HCT116 (cell line): ENCODE measurements around the gene RFPL3. TPM values are rescaled to one million over a fixed set of nuclear protein-coding genes. Genes with fewer than 3 reads are reported as not detected.

Experiments used
- ATAC-seq: fragments of 200-7000 bp; cut with Tn5 transposase; 2 replicates; pipeline ENCODE4 v1.9.1; 2020; ENCODE audit warnings: mild to moderate bottlenecking, moderate library complexity
- BruUV-seq: library from RNA; stranded (reverse); fragments of 400-500 nt; replicated peaks from 2 replicates; lab custom pipeline; 2021; lab: Mats Ljungman, UMichigan
- CTCF ChIA-PET: fragments of 300-600 bp; sonication (Branson Sonifier 250); formaldehyde crosslinking; loops from one replicate; lab custom pipeline; 2021; ENCODE audit warnings: antibody characterized with exemption; lab: Charles Lee
- POLR2A ChIA-PET: fragments of 300-600, 350-600 bp; sonication (Branson Sonifier 250); formaldehyde crosslinking; loops from one replicate; lab custom pipeline; 2021; ENCODE audit warnings: antibody characterized with exemption; lab: Charles Lee
- RAD21 ChIA-PET, 2 experiments: fragments of 300-600 bp; sonication (Branson Sonifier 250); formaldehyde crosslinking; loops; one replicate each; lab custom pipeline; 2023; ENCODE audit warnings: low total read pairs in 2 of 2; ENCODE audit not compliant: uncharacterized antibody in 2 of 2, unreplicated experiment in 2 of 2, low non-redundant PET in 1 of 2; lab: Charles Lee
- DNase-seq: peaks from one replicate; pipeline ENCODE4 v3.0.0-alpha.2; 2010; ENCODE audit warnings: low read depth, low spot score
- H2AFZ ChIP-seq: fragments of 200-600 bp; shearing (Covaris generic), sonication (generic); 2 replicates; pipeline ENCODE4 v1.6.1; 2017; ENCODE audit warnings: low read depth, mixed run types, mixed read lengths, antibody characterized with exemption, low read length; ENCODE audit not compliant: poor library complexity, severe bottlenecking
- H3K27ac ChIP-seq: 2 replicates; pipeline ENCODE4 v1.5.1; 2012; ENCODE audit warnings: low read depth, low read length
- H3K27me3 ChIP-seq: fragments of 200-600 bp; sonication (generic); 2 replicates; pipeline ENCODE4 v1.6.1; 2016; ENCODE audit warnings: mixed run types, low read length, mixed read lengths; ENCODE audit not compliant: insufficient read depth
- H3K36me3 ChIP-seq, 2 experiments: fragments of 200-500 bp in 1 of 2; fragments of 200-600 bp in 1 of 2; sonication (Bioruptor generic) in 1 of 2; sonication (generic) in 1 of 2; 2 replicates each; pipeline versions ENCODE4 v1.5.1 to v1.6.1; 2014 to 2016; ENCODE audit warnings: low read length in 2 of 2, inconsistent platforms in 1 of 2, mixed read lengths in 1 of 2, mixed run types in 1 of 2; ENCODE audit not compliant: insufficient read depth in 2 of 2, control insufficient read depth in 1 of 2
- H3K4me1 ChIP-seq, 2 experiments: fragments of 200-600 bp in 1 of 2; sonication (generic) in 1 of 2; 2 replicates each; pipeline versions ENCODE4 v1.5.1 to v1.6.1; 2012 to 2017; ENCODE audit warnings: low read length in 2 of 2, inconsistent platforms in 1 of 2, mild to moderate bottlenecking in 1 of 2, mixed read lengths in 1 of 2, mixed run types in 1 of 2, moderate library complexity in 1 of 2; ENCODE audit not compliant: insufficient read depth in 2 of 2, control insufficient read depth in 1 of 2
- H3K4me2 ChIP-seq: fragments of 200-600 bp; sonication (generic); 2 replicates; pipeline ENCODE4 v1.6.1; 2017; ENCODE audit warnings: mixed run types, low read length, mixed read lengths
- H3K4me3 ChIP-seq, 2 experiments: fragments of 200-600 bp in 1 of 2; sonication (generic) in 1 of 2; replicated peaks in 1 of 2; 2 replicates each; pipeline ENCODE4 v1.5.1; 2011 to 2016; ENCODE audit warnings: low read length in 2 of 2, control low read depth in 1 of 2, low read depth in 1 of 2, mild to moderate bottlenecking in 1 of 2, mixed read lengths in 1 of 2, mixed run types in 1 of 2
- H3K79me2 ChIP-seq: fragments of 200-600 bp; sonication (generic); 2 replicates; pipeline ENCODE4 v1.6.1; 2017; ENCODE audit warnings: mild to moderate bottlenecking, mixed run types, low read length, moderate library complexity, mixed read lengths; ENCODE audit not compliant: insufficient read depth
- H3K9ac ChIP-seq: fragments of 200-600 bp; sonication (generic); 2 replicates; pipeline ENCODE4 v1.6.1; 2016; ENCODE audit warnings: low read length, mixed read lengths
- H3K9me2 ChIP-seq: fragments of 200-600 bp; sonication (generic), shearing (Covaris generic); 2 replicates; pipeline ENCODE4 v1.6.1; 2017; ENCODE audit warnings: mixed run types, mild to moderate bottlenecking, moderate library complexity; ENCODE audit not compliant: insufficient read depth
- H3K9me3 ChIP-seq, 2 experiments: fragments of 200-500 bp in 1 of 2; fragments of 200-600 bp in 1 of 2; sonication (Bioruptor generic) in 1 of 2; sonication (generic) in 1 of 2; 2 replicates each; pipeline ENCODE4 v1.6.1; 2014 to 2017; ENCODE audit warnings: low read length in 2 of 2, mixed read lengths in 2 of 2, inconsistent platforms in 1 of 2, low read depth in 1 of 2, mild to moderate bottlenecking in 1 of 2, mixed run types in 1 of 2, moderate library complexity in 1 of 2; ENCODE audit not compliant: control insufficient read depth in 1 of 2, insufficient read depth in 1 of 2
- H4K20me1 ChIP-seq: fragments of 200-600 bp; sonication (generic), shearing (Covaris generic); 2 replicates; pipeline ENCODE4 v1.6.1; 2017; ENCODE audit warnings: mixed run types, mild to moderate bottlenecking, moderate library complexity; ENCODE audit not compliant: insufficient read depth
- CBX3 ChIP-seq: IDR thresholded peaks from 2 replicates; pipeline ENCODE4 v1.6.1; 2012; ENCODE audit warnings: low read depth
- CEBPB ChIP-seq: IDR thresholded peaks from 2 replicates; pipeline ENCODE4 v1.6.1; 2012; ENCODE audit warnings: low read depth
- EGR1 ChIP-seq: IDR thresholded peaks from 2 replicates; pipeline ENCODE4 v1.6.1; 2012; ENCODE audit warnings: low read depth
- ELF1 ChIP-seq: IDR thresholded peaks from 2 replicates; pipeline ENCODE4 v1.6.1; 2012; ENCODE audit warnings: low read depth, borderline replicate concordance
- EZH2 ChIP-seq: fragments of 200-600 bp; sonication (generic); IDR thresholded peaks from 2 replicates; pipeline ENCODE4 v1.6.1; 2017; ENCODE audit warnings: antibody characterized with exemption, mixed run types
- EZH2phosphoT487 ChIP-seq: fragments of 200-600 bp; IDR thresholded peaks from 2 replicates; pipeline ENCODE4 v1.6.1; 2018; ENCODE audit warnings: antibody characterized with exemption, borderline replicate concordance
- FOSL1 ChIP-seq: IDR thresholded peaks from 2 replicates; pipeline ENCODE4 v1.6.1; 2012; ENCODE audit warnings: low read depth
- JUND ChIP-seq: IDR thresholded peaks from 2 replicates; pipeline ENCODE4 v1.6.1; 2012
- POLR2A ChIP-seq: IDR thresholded peaks from 2 replicates; pipeline ENCODE4 v1.7.0; 2011; ENCODE audit warnings: borderline replicate concordance; ENCODE audit not compliant: insufficient read depth, insufficient read length; ENCODE audit errors: extremely low read depth
- POLR2AphosphoS5 ChIP-seq: IDR thresholded peaks from 2 replicates; pipeline ENCODE4 v1.6.1; 2011; ENCODE audit warnings: mild to moderate bottlenecking, low read depth, low read length, moderate library complexity
- RAD21 ChIP-seq: IDR thresholded peaks from 2 replicates; pipeline ENCODE4 v1.6.1; 2012; ENCODE audit warnings: low read depth, mild to moderate bottlenecking
- SP1 ChIP-seq: IDR thresholded peaks from 2 replicates; pipeline ENCODE4 v1.6.1; 2012; ENCODE audit warnings: low read depth
- SRF ChIP-seq: IDR thresholded peaks from 2 replicates; pipeline ENCODE4 v1.6.1; 2012; ENCODE audit warnings: low read depth
- TCF7L2 ChIP-seq: IDR thresholded peaks from 2 replicates; pipeline ENCODE4 v1.7.0; 2011; ENCODE audit warnings: borderline replicate concordance, inconsistent platforms; ENCODE audit not compliant: insufficient read depth, insufficient read length; ENCODE audit errors: extremely low read depth
- YY1 ChIP-seq: IDR thresholded peaks from 2 replicates; pipeline ENCODE4 v1.6.1; 2011; ENCODE audit warnings: low read length, low read depth, moderate library complexity, mild to moderate bottlenecking; ENCODE audit not compliant: insufficient replicate concordance; ENCODE audit errors: extremely low read depth
- ZFX ChIP-seq: fragments of 450-650 bp; IDR thresholded peaks from 2 replicates; pipeline ENCODE4 v1.6.1; 2017
- ZNF274 ChIP-seq: fragments of 200-500 bp; sonication (Bioruptor generic); IDR thresholded peaks from 2 replicates; pipeline ENCODE4 v1.6.1; 2014; ENCODE audit warnings: mild to moderate bottlenecking, low read depth, low read length, inconsistent platforms
- intact Hi-C: fragments of 100-400 bp; cut with micrococcal nuclease; formaldehyde crosslinking; loops from 2 replicates; pipeline ENCODE4 v1.10.0; 2022
- total RNA-seq: library from RNA; stranded (reverse); gene quantifications from one replicate; pipeline ENCODE4 v1.2.1, GENCODE V29; 2021; ENCODE audit not compliant: unreplicated experiment
- TF ChIP-seq, protein P1 (sequence below): IDR thresholded peaks from 2 replicates; pipeline ENCODE4 v1.6.1; 2011; ENCODE audit warnings: mild to moderate bottlenecking, low read length, moderate library complexity; ENCODE audit not compliant: insufficient replicate concordance; ENCODE audit errors: extremely low read depth
- TF ChIP-seq, protein P2 (sequence below): IDR thresholded peaks from 2 replicates; pipeline ENCODE4 v1.6.1; 2012; ENCODE audit warnings: low read depth
- TF ChIP-seq, protein P3 (sequence below), 3 experiments: fragments of 200-600 bp in 1 of 3; sonication (generic) in 1 of 3; IDR thresholded peaks in 2 of 3; conservative IDR thresholded peaks in 1 of 3; 2 replicates each; pipeline ENCODE4 v1.5.1; 2012 to 2017; ENCODE audit warnings: low read depth in 2 of 3, low read length in 2 of 3, antibody characterized with exemption in 1 of 3, borderline replicate concordance in 1 of 3, control low read depth in 1 of 3, mild to moderate bottlenecking in 1 of 3, mixed read lengths in 1 of 3, mixed run types in 1 of 3, moderate library complexity in 1 of 3; ENCODE audit not compliant: insufficient read depth in 1 of 3

The RFPL3 gene
- total RNA-seq, 1 experiment from 2014 or later, result not detected

DNA sequence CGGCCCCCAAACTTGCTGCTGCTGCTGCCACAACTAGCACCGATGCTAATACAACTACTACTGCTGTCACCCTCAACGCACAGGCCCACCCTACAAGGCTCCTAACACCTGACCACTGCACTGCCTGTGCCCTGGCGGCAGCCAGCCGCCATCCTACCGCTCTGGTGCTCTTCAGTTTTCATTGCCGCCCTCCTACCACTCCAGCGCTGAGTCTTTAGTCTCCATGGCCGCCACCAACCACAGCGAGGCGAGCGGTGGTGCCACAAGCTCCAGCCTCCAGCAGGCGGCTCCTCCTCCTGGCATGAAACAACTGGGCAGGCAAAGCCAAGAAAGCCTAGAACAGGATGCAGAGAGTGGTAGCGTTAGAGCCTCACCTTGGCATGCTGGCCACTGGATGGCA is 5.0 kb upstream of the RFPL3 start:
- no peaks in the 10 kb centered on the region for H3K27me3 ChIP-seq
- no peak overlapping the region for H3K4me2 ChIP-seq
- no peaks in the 10 kb centered on the region for H3K9me2 ChIP-seq
- no peak overlapping the region for H3K27ac ChIP-seq
- TF ChIP-seq ZFX (no peak), EGR1 (no peak), RAD21 (no peak), ZNF274 (no peak), POLR2AphosphoS5 (no peak), YY1 (no peak), SRF (no peak), FOSL1 (no peak), EZH2 (no peak), EZH2phosphoT487 (no peak), CEBPB (no peak), TCF7L2 (no peak), CBX3 (no peak), ELF1 (no peak), JUND (no peak), POLR2A (no peak), SP1 (no peak)
- TF ChIP-seq, protein P1, sequence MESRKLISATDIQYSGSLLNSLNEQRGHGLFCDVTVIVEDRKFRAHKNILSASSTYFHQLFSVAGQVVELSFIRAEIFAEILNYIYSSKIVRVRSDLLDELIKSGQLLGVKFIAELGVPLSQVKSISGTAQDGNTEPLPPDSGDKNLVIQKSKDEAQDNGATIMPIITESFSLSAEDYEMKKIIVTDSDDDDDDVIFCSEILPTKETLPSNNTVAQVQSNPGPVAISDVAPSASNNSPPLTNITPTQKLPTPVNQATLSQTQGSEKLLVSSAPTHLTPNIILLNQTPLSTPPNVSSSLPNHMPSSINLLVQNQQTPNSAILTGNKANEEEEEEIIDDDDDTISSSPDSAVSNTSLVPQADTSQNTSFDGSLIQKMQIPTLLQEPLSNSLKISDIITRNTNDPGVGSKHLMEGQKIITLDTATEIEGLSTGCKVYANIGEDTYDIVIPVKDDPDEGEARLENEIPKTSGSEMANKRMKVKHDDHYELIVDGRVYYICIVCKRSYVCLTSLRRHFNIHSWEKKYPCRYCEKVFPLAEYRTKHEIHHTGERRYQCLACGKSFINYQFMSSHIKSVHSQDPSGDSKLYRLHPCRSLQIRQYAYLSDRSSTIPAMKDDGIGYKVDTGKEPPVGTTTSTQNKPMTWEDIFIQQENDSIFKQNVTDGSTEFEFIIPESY, result no peak
- TF ChIP-seq, protein P2, sequence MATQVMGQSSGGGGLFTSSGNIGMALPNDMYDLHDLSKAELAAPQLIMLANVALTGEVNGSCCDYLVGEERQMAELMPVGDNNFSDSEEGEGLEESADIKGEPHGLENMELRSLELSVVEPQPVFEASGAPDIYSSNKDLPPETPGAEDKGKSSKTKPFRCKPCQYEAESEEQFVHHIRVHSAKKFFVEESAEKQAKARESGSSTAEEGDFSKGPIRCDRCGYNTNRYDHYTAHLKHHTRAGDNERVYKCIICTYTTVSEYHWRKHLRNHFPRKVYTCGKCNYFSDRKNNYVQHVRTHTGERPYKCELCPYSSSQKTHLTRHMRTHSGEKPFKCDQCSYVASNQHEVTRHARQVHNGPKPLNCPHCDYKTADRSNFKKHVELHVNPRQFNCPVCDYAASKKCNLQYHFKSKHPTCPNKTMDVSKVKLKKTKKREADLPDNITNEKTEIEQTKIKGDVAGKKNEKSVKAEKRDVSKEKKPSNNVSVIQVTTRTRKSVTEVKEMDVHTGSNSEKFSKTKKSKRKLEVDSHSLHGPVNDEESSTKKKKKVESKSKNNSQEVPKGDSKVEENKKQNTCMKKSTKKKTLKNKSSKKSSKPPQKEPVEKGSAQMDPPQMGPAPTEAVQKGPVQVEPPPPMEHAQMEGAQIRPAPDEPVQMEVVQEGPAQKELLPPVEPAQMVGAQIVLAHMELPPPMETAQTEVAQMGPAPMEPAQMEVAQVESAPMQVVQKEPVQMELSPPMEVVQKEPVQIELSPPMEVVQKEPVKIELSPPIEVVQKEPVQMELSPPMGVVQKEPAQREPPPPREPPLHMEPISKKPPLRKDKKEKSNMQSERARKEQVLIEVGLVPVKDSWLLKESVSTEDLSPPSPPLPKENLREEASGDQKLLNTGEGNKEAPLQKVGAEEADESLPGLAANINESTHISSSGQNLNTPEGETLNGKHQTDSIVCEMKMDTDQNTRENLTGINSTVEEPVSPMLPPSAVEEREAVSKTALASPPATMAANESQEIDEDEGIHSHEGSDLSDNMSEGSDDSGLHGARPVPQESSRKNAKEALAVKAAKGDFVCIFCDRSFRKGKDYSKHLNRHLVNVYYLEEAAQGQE, result no peak
- TF ChIP-seq, protein P3, sequence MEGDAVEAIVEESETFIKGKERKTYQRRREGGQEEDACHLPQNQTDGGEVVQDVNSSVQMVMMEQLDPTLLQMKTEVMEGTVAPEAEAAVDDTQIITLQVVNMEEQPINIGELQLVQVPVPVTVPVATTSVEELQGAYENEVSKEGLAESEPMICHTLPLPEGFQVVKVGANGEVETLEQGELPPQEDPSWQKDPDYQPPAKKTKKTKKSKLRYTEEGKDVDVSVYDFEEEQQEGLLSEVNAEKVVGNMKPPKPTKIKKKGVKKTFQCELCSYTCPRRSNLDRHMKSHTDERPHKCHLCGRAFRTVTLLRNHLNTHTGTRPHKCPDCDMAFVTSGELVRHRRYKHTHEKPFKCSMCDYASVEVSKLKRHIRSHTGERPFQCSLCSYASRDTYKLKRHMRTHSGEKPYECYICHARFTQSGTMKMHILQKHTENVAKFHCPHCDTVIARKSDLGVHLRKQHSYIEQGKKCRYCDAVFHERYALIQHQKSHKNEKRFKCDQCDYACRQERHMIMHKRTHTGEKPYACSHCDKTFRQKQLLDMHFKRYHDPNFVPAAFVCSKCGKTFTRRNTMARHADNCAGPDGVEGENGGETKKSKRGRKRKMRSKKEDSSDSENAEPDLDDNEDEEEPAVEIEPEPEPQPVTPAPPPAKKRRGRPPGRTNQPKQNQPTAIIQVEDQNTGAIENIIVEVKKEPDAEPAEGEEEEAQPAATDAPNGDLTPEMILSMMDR (IDR thresholded peaks at IDR 0.05 in 2 of 3, conservative IDR thresholded peaks at IDR 0.05 in 1 of 3; ENCODE audit: borderline replicate concordance in 1 of 3, insufficient read depth in 1 of 3, low read depth in 2 of 3, low read length in 2 of 3), result no peak
- no TSS peak for BruUV-seq
- H3K4me1 ChIP-seq, result peaks cover 0 to 6% of the 10 kb centered on the region in 2 experiments; a peak in 1 of 4 replicates
- no peaks in the 10 kb centered on the region for H3K79me2 ChIP-seq
- no peak for DNase-seq
- no peak; the same call in 1 of the 2 replicates for ATAC-seq
- H3K9me3 ChIP-seq, result no peaks in the 10 kb centered on the region
- H3K4me3 ChIP-seq, result no peak overlapping the region
- POLR2A ChIA-PET, result no interaction called here
- H2AFZ ChIP-seq, result no peak overlapping the region
- H4K20me1 ChIP-seq, result no peaks in the 10 kb centered on the region
- intact Hi-C loops, result no loop called here
- RAD21 ChIA-PET, result no interaction called here
- H3K9ac ChIP-seq, result no peak overlapping the region
- CTCF ChIA-PET, result no interaction called here
- H3K36me3 ChIP-seq, result no peaks in the 10 kb centered on the region
